Fibroblast of skin of left quadriceps (primary cell): ENCODE results near the gene DSCAML1.

Experiments
- DNase-seq, 2 experiments: peaks; one replicate each; pipeline ENCODE4 v3.0.0-alpha.2; 2013; ENCODE audit warnings: low read depth in 2 of 2

DSCAML1 gene

GRCh38 chr11:117489999-117490679, 306.9 kb downstream of the DSCAML1 start:
- DNase-seq: no peak

- DNase-seq: no peak
Observed at GRCh38 chr11:117488996-117489952, 307.7 kb downstream of the DSCAML1 start.

GRCh38 chr11:117486059-117486458, 311.0 kb downstream of the DSCAML1 start:
- DNase-seq: no peak

GRCh38 chr11:117484156-117484555, 312.9 kb downstream of the DSCAML1 start:
- no peak for DNase-seq

GRCh38 chr11:117483372-117483771, 313.6 kb downstream of the DSCAML1 start:
- DNase-seq: no peak

- DNase-seq: no peak
Observed at GRCh38 chr11:117482881-117483280, 314.1 kb downstream of the DSCAML1 start.

- DNase-seq: no peak
Observed at GRCh38 chr11:117481885-117482284, 315.1 kb downstream of the DSCAML1 start.

GRCh38 chr11:117481036-117481435, 316.0 kb downstream of the DSCAML1 start:
- no peak for DNase-seq

GRCh38 chr11:117480221-117480620, 316.8 kb downstream of the DSCAML1 start:
- DNase-seq: no peak

- DNase-seq: no peak
Observed at GRCh38 chr11:117479372-117479771, 317.6 kb downstream of the DSCAML1 start.

- DNase-seq: no peak
Observed at GRCh38 chr11:117478926-117479325, 318.1 kb downstream of the DSCAML1 start.

- no peak for DNase-seq
Observed at GRCh38 chr11:117478126-117478860, 318.7 kb downstream of the DSCAML1 start.

GRCh38 chr11:117477721-117478120, 319.3 kb downstream of the DSCAML1 start:
- no peak for DNase-seq

- no peak for DNase-seq
Observed at GRCh38 chr11:117476531-117477142, 320.4 kb downstream of the DSCAML1 start.

GRCh38 chr11:117475716-117476530, 321.1 kb downstream of the DSCAML1 start:
- DNase-seq: no peak

- no peak for DNase-seq
Observed at GRCh38 chr11:117473481-117474091, 323.4 kb downstream of the DSCAML1 start.

- DNase-seq: no peak
Observed at GRCh38 chr11:117471776-117472175, 325.2 kb downstream of the DSCAML1 start.

GRCh38 chr11:117470576-117470975, 326.4 kb downstream of the DSCAML1 start:
- DNase-seq: no peak

- DNase-seq: no peak
Observed at GRCh38 chr11:117468888-117469287, 328.1 kb downstream of the DSCAML1 start.

GRCh38 chr11:117467770-117468169, 329.2 kb downstream of the DSCAML1 start:
- no peak for DNase-seq
